Choroid plexus epithelial cell (primary cell): ENCODE results near the gene RAB40A.

ENCODE experiments used
- DNase-seq: peaks from one replicate; pipeline ENCODE4 v3.0.0-alpha.2; 2010; ENCODE audit warnings: low read depth
- H3K4me3 ChIP-seq: 2 replicates; pipeline ENCODE4 v1.5.1; 2011; ENCODE audit warnings: low read depth, mild to moderate bottlenecking, control low read depth, low read length, moderate library complexity
- TF ChIP-seq, protein P1 (sequence below): conservative IDR thresholded peaks from 2 replicates; pipeline ENCODE4 v1.5.1; 2011; ENCODE audit warnings: low read depth, mild to moderate bottlenecking, control low read depth, inconsistent platforms, low read length, moderate library complexity

The RAB40A gene, protein sequence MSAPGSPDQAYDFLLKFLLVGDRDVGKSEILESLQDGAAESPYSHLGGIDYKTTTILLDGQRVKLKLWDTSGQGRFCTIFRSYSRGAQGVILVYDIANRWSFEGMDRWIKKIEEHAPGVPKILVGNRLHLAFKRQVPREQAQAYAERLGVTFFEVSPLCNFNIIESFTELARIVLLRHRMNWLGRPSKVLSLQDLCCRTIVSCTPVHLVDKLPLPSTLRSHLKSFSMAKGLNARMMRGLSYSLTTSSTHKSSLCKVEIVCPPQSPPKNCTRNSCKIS

DNA sequence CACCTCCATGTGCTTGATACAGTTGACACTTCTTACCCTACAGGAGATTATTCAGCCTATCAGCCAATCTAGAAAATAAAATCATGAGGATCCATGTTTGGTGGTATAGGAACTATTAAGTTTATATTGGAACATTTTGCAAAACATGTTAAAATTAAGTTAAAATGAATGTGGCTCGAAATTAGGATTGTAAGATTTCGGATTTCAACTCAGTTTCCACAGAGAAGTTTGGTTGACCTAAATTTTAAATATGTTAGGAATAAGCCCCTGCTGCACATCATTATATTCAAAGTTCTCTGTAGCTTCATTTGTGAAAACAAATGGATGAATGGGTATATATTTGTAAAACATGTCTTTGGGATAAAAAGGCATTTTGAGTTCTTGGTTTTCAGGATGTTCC is at the start of gene RAB40A:
Gene RAB40A (minus strand): TSS at position 101 of the 400 bp plus-strand sequence. CDS start 18,733 bp downstream, outside the sequence.
- TF ChIP-seq, protein P1, sequence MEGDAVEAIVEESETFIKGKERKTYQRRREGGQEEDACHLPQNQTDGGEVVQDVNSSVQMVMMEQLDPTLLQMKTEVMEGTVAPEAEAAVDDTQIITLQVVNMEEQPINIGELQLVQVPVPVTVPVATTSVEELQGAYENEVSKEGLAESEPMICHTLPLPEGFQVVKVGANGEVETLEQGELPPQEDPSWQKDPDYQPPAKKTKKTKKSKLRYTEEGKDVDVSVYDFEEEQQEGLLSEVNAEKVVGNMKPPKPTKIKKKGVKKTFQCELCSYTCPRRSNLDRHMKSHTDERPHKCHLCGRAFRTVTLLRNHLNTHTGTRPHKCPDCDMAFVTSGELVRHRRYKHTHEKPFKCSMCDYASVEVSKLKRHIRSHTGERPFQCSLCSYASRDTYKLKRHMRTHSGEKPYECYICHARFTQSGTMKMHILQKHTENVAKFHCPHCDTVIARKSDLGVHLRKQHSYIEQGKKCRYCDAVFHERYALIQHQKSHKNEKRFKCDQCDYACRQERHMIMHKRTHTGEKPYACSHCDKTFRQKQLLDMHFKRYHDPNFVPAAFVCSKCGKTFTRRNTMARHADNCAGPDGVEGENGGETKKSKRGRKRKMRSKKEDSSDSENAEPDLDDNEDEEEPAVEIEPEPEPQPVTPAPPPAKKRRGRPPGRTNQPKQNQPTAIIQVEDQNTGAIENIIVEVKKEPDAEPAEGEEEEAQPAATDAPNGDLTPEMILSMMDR: no peak
- no peak for DNase-seq
- H3K4me3 ChIP-seq: no peak within 1 kb of the TSS

DNA sequence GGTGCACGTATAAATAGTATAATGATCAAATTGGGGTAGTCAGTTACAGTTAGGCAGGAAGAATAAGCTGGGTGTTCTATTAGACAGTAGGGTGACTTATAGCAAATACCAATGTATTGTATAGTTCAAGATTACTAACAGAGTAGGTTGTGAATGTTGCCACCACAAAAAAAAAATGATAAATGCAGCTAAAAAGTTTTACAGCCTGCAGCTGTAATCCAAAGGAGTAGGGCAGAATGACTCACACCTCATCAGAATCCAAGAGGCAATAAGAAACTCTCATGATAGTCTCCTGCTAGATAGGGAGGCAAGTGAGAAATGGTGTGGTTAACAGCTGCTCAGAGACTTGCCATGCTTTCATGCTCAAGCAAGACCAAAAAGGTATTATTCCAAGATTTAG is 46.5 kb upstream of the RAB40A start:
- TF ChIP-seq, protein P1: no peak
- H3K4me3 ChIP-seq: no peak overlapping the region
- peak; percentile 72 for DNase-seq

DNA sequence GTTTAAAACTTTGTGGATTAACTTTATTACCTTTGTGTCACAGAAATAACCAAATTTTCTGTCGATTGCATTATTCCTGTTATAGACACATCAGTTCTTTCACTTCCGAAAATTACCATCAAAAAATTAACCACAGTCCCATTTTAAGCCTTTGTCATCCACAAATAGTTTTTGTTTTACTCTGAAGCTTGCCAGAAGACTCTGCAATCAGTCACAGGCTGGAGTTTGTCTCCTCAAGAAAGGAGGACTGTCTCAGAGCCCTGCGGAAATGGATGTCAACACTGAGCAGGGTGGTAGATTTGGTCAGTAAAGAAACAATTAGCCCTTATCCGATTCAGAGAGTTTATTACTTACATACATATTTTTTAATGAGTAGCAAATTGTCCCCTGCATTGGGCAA is 45.9 kb upstream of the RAB40A start:
- TF ChIP-seq, protein P1: no peak
- DNase-seq: no peak
- H3K4me3 ChIP-seq: no peak overlapping the region

DNA sequence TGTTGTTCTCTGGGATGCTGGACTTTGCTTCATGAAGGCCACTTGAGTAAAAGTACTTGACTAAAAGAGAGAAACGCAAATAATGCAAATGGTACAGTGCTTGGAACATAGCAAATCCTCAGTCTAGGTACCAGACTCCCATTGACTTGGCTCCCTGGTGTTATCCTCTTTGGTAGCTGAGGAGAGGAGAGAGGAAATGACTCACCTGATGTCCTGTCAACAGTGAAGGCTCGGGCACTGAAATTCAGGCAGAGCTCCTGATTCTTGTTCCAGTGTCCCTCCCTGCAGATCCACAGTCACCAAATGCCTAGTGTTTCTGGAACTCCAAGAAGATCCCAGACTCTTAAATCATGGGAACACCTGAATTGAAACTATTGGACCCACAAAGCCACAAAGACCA is 43.5 kb upstream of the RAB40A start:
- DNase-seq: no peak
- H3K4me3 ChIP-seq: no peak overlapping the region
- TF ChIP-seq, protein P1: no peak

DNA sequence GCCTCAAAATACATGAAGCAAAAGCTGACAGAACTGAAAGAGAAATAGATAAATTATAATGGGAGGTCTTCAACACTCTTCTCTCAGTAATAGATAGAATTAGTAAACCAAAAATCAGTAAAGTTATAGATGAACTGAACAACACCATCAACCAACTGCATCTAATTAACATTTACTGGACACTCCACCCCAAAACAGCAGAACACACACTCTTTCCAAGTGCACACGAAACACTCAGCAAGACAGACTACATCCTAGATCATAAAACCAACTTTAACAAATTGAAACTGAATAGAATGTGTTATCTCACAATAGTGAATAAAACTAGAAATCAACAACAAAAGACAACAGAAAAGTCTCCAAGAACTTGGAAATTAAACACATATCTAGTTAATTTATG is 41.0 kb upstream of the RAB40A start:
- H3K4me3 ChIP-seq: no peak overlapping the region
- TF ChIP-seq, protein P1: no peak
- DNase-seq: no peak

DNA sequence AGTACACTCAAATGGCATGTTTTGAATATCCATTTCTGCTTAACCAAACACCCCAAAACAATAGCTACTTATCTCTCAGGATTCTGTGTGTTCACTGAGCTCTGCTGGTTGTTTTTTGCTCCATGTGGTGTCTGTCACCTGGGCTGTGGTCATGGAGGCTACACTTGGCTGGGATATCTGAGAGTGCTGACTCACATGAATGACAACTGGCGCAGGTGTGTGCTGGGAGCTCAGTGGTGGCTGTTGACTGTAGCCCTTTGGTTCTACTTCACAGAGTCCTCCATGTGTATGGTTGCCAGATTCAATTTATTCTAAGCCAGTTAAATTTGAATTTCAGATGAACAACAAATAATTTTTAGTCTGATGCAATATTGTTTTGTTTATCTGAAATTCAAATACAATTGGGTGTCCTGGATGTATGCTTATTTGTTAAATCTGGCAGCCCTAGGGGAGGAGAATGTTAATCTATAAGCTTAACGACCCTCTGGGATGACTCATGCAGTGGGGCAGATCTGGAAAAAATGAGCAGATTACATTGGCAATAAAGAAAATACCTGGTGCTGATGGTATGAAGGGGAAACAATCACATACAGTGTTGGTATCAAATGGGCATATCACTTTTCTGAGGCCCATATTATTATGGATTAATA is 37.8 kb upstream of the RAB40A start:
- H3K4me3 ChIP-seq: no peak overlapping the region
- DNase-seq: no peak
- TF ChIP-seq, protein P1: no peak
